CD14-positive monocyte (primary cell): ENCODE measurements around the gene CDCA7L. TPM values are rescaled to one million over a fixed set of nuclear protein-coding genes. Genes with fewer than 3 reads are reported as not detected.

Experiments
- DNase-seq, 3 donors: peaks; one replicate each; pipeline ENCODE4 v3.0.0-alpha.2; 2011 to 2022
- H2AFZ ChIP-seq: 2 replicates; pipeline ENCODE4 v1.6.0; 2012; ENCODE audit warnings: mild to moderate bottlenecking, low read depth, low read length, inconsistent platforms; ENCODE audit not compliant: insufficient read depth, poor library complexity, severe bottlenecking
- H3K27ac ChIP-seq, 2 donors: 1 replicate in 1 of 2; 2 replicates in 1 of 2; pipeline ENCODE4 v1.5.1; 2012 to 2013; ENCODE audit warnings: low read length in 2 of 2, control low read depth in 1 of 2, inconsistent platforms in 1 of 2, low read depth in 1 of 2, mild to moderate bottlenecking in 1 of 2
- H3K27me3 ChIP-seq, 2 donors: one replicate each; pipeline versions ENCODE4 v1.6.0 to v1.6.1; 2011 to 2013; ENCODE audit warnings: low read length in 2 of 2; ENCODE audit not compliant: control insufficient read depth in 2 of 2, insufficient read depth in 2 of 2
- H3K36me3 ChIP-seq, 2 donors: replicated peaks in 1 of 2; 1 replicate in 1 of 2; 2 replicates in 1 of 2; pipeline versions ENCODE4 v1.5.1 to v1.6.1; 2012 to 2013; ENCODE audit warnings: low read length in 2 of 2, control low read depth in 1 of 2, inconsistent platforms in 1 of 2, mild to moderate bottlenecking in 1 of 2; ENCODE audit not compliant: insufficient read depth in 2 of 2, control insufficient read depth in 1 of 2
- H3K4me1 ChIP-seq, 2 donors: 1 replicate in 1 of 2; 2 replicates in 1 of 2; pipeline versions ENCODE4 v1.5.1 to v1.6.1; 2012 to 2013; ENCODE audit warnings: low read length in 2 of 2, control low read depth in 1 of 2, inconsistent platforms in 1 of 2, mild to moderate bottlenecking in 1 of 2, moderate library complexity in 1 of 2; ENCODE audit not compliant: insufficient read depth in 2 of 2, control insufficient read depth in 1 of 2
- H3K4me2 ChIP-seq: replicated peaks from 2 replicates; pipeline ENCODE3; 2012; ENCODE audit warnings: low read length, moderate library complexity, mild to moderate bottlenecking; ENCODE audit not compliant: poor library complexity, severe bottlenecking; ENCODE audit errors: extremely low read depth
- H3K4me3 ChIP-seq, 3 experiments: fragments of 200-600 bp in 1 of 3; sonication (generic) in 1 of 3; replicated peaks in 1 of 3; 1 replicate in 2 of 3; 2 replicates in 1 of 3; pipeline ENCODE4 v1.5.1; 2011 to 2013; ENCODE audit warnings: low read length in 3 of 3, mild to moderate bottlenecking in 3 of 3, control low read depth in 2 of 3, low read depth in 2 of 3, inconsistent platforms in 1 of 3, moderate library complexity in 1 of 3
- H3K79me2 ChIP-seq: 2 replicates; pipeline ENCODE4 v1.6.0; 2012; ENCODE audit warnings: mild to moderate bottlenecking, control low read depth, inconsistent platforms, low read length, moderate library complexity; ENCODE audit not compliant: insufficient read depth
- H3K9ac ChIP-seq: 2 replicates; pipeline ENCODE4 v1.6.0; 2017; ENCODE audit warnings: low read length, mild to moderate bottlenecking; ENCODE audit not compliant: insufficient read depth, poor library complexity, severe bottlenecking
- H3K9me3 ChIP-seq, 2 donors: replicated peaks in 1 of 2; 1 replicate in 1 of 2; 2 replicates in 1 of 2; pipeline versions ENCODE4 v1.5.1 to v1.6.1; 2012 to 2013; ENCODE audit warnings: low read length in 2 of 2, control low read depth in 1 of 2; ENCODE audit not compliant: control insufficient read depth in 1 of 2, insufficient read depth in 1 of 2
- H4K20me1 ChIP-seq: 2 replicates; pipeline ENCODE4 v1.6.0; 2012; ENCODE audit warnings: mild to moderate bottlenecking, low read length, control low read depth, moderate library complexity; ENCODE audit not compliant: insufficient read depth
- H3K27ac Mint-ChIP-seq, 7 donors: one replicate each; pipeline ENCODE4 v1.8.0; 2020; ENCODE audit warnings: mild to moderate bottlenecking in 7 of 7, mixed read lengths in 7 of 7, moderate library complexity in 6 of 7, inconsistent platforms in 2 of 7
- H3K27me3 Mint-ChIP-seq, 3 donors: one replicate each; pipeline ENCODE4 v1.8.0; 2021 to 2022; ENCODE audit warnings: low read depth in 3 of 3, mild to moderate bottlenecking in 3 of 3, mixed read lengths in 3 of 3, moderate library complexity in 3 of 3, inconsistent platforms in 1 of 3
- H3K36me3 Mint-ChIP-seq, 2 donors: one replicate each; pipeline ENCODE4 v1.8.0; 2020; ENCODE audit warnings: mixed read lengths in 2 of 2, inconsistent platforms in 1 of 2, mild to moderate bottlenecking in 1 of 2
- H3K4me1 Mint-ChIP-seq: one replicate; pipeline ENCODE4 v1.8.0; 2020; ENCODE audit warnings: mild to moderate bottlenecking, mixed read lengths
- H3K4me3 Mint-ChIP-seq, 2 donors: one replicate each; pipeline ENCODE4 v1.8.0; 2020; ENCODE audit warnings: mild to moderate bottlenecking in 2 of 2, mixed read lengths in 2 of 2, moderate library complexity in 1 of 2
- H3K9me3 Mint-ChIP-seq, 7 donors: one replicate each; pipeline ENCODE4 v1.8.0; 2020 to 2022; ENCODE audit warnings: mixed read lengths in 7 of 7, mild to moderate bottlenecking in 6 of 7, moderate library complexity in 6 of 7, inconsistent platforms in 2 of 7
- CTCF ChIP-seq: fragments of 200-600 bp; IDR thresholded peaks from one replicate; pipeline ENCODE4 v1.8.0; 2022; ENCODE audit warnings: antibody characterized with exemption, mild to moderate bottlenecking
- WGBS: methylation state at CpG from one replicate; pipeline ENCODE4 v1.1.5; 2013; ENCODE audit warnings: missing lambda C conversion rate; ENCODE audit not compliant: insufficient coverage; 5-methylcytosine and 5-hydroxymethylcytosine counted together
- intact Hi-C, 2 donors: fragments of 100-400 bp; cut with micrococcal nuclease; formaldehyde crosslinking; loops; one replicate each; pipeline versions ENCODE4 v1.15.0 to v1.15.1; 2023
- polyA plus RNA-seq, 3 donors: library from polyadenylated mRNA; depleted of rRNA in 1 of 3; unstranded in 2 of 3; stranded (reverse) in 1 of 3; fragments of 300-500 nt in 2 of 3; fragments of >200 nt in 1 of 3; fragmentation: Illumina TruSeq in 2 of 3; gene quantifications; 1 replicate in 2 of 3; 2 replicates in 1 of 3; pipeline ENCODE4 v1.2.3, GENCODE V29; 2012 to 2021

The CDCA7L gene
- polyA plus RNA-seq, 3 donors, result 2.5 to 4.3 (median 3.1) TPM

GRCh38 chr7:21893401-21893800, 52.3 kb downstream of the CDCA7L start:
- H3K9me3 ChIP-seq, result no peaks in the 10 kb centered on the region
- no peaks in the 10 kb centered on the region for H3K36me3 ChIP-seq
- peaks cover 0 to 3% (median 0%) of the 10 kb centered on the region in 3 donors for H3K27me3 Mint-ChIP-seq
- no peak overlapping the region for H3K4me3 ChIP-seq
- H3K4me1 Mint-ChIP-seq, result peaks cover 14% of the 10 kb centered on the region
- H3K9me3 Mint-ChIP-seq, result peaks cover 0 to 4% (median 0%) of the 10 kb centered on the region in 7 donors
- H2AFZ ChIP-seq, result no peak overlapping the region
- no peak overlapping the region for H3K4me2 ChIP-seq
- intact Hi-C loops, result no loop called here
- TF ChIP-seq CTCF, result no peak
- H3K27me3 ChIP-seq, result no peaks in the 10 kb centered on the region
- no CpG with 5 or more reads among the region's 3 CpGs for WGBS
- peaks cover 13 to 17% of the 10 kb centered on the region in 2 donors for H3K4me1 ChIP-seq
- H3K27ac ChIP-seq, result no peak overlapping the region
- H3K9ac ChIP-seq, result no peak overlapping the region
- no peaks in the 10 kb centered on the region for H4K20me1 ChIP-seq
- H3K27ac Mint-ChIP-seq, result no peak overlapping the region
- H3K36me3 Mint-ChIP-seq, result no peaks in the 10 kb centered on the region
- no peak for DNase-seq
- no peaks in the 10 kb centered on the region for H3K79me2 ChIP-seq
- no peak overlapping the region for H3K4me3 Mint-ChIP-seq

- no peaks in the 10 kb centered on the region for H3K79me2 ChIP-seq
- no peaks in the 10 kb centered on the region for H3K36me3 ChIP-seq
- no peaks in the 10 kb centered on the region for H3K9me3 ChIP-seq
- H3K4me2 ChIP-seq, result no peak overlapping the region
- peaks cover 0 to 3% (median 0%) of the 10 kb centered on the region in 3 donors for H3K27me3 Mint-ChIP-seq
- H3K4me3 Mint-ChIP-seq, result no peak overlapping the region
- WGBS, result no CpG with 5 or more reads among the region's 3 CpGs
- H3K27ac Mint-ChIP-seq, result no peak overlapping the region
- H3K4me3 ChIP-seq, result no peak overlapping the region
- no peak overlapping the region for H2AFZ ChIP-seq
- H3K4me1 Mint-ChIP-seq, result no peaks in the 10 kb centered on the region
- peaks cover 0 to 4% (median 0%) of the 10 kb centered on the region in 7 donors for H3K9me3 Mint-ChIP-seq
- no peak overlapping the region for H3K9ac ChIP-seq
- TF ChIP-seq CTCF, result no peak
- H3K4me1 ChIP-seq, result no peaks in the 10 kb centered on the region
- H4K20me1 ChIP-seq, result no peaks in the 10 kb centered on the region
- no peak for DNase-seq
- intact Hi-C loops, result no loop called here
- no peaks in the 10 kb centered on the region for H3K27me3 ChIP-seq
- no peak overlapping the region for H3K27ac ChIP-seq
- H3K36me3 Mint-ChIP-seq, result no peaks in the 10 kb centered on the region
Measured at GRCh38 chr7:21891291-21891690, 54.4 kb downstream of the CDCA7L start.
